HL-60 (cell line): Measurements from ENCODE around the gene INSIG1.

Source experiments
- DNase-seq, 2 experiments: peaks; one replicate each; pipeline ENCODE4 v3.0.0-alpha.2; 2010 to 2020; ENCODE audit warnings: low read depth in 1 of 2, low spot score in 1 of 2
- H3K27ac ChIP-seq: fragments of 250-450 bp; sonication (Bioruptor Pico); replicated peaks from 2 replicates; pipeline ENCODE4 v1.5.1; 2020; ENCODE audit warnings: mild to moderate bottlenecking, moderate library complexity
- H3K27me3 ChIP-seq: fragments of 250-450 bp; sonication (Bioruptor Pico); 2 replicates; pipeline ENCODE4 v1.5.1; 2021; ENCODE audit warnings: mild to moderate bottlenecking, moderate library complexity; ENCODE audit not compliant: insufficient read depth, poor library complexity, severe bottlenecking
- H3K4me3 ChIP-seq: replicated peaks from 2 replicates; pipeline ENCODE4 v1.5.1; 2011; ENCODE audit warnings: mild to moderate bottlenecking, control low read depth, low read length; ENCODE audit not compliant: insufficient read depth
- GABPA ChIP-seq: IDR thresholded peaks from 2 replicates; pipeline ENCODE4 v1.6.1; 2012; ENCODE audit warnings: low read depth
- POLR2AphosphoS5 ChIP-seq: IDR thresholded peaks from 2 replicates; pipeline ENCODE4 v1.6.1; 2012; ENCODE audit warnings: low read depth
- SPI1 ChIP-seq: IDR thresholded peaks from 2 replicates; pipeline ENCODE4 v1.6.1; 2012; ENCODE audit warnings: low read depth, mild to moderate bottlenecking, borderline replicate concordance
- TF ChIP-seq, protein P1 (sequence below): IDR thresholded peaks from 2 replicates; pipeline ENCODE4 v1.6.1; 2012; ENCODE audit warnings: low read depth; ENCODE audit not compliant: insufficient replicate concordance
- TF ChIP-seq, protein P2 (sequence below): IDR thresholded peaks from one replicate; pipeline ENCODE4 v1.5.1; 2011; ENCODE audit warnings: low read length, control low read depth, inconsistent platforms; ENCODE audit not compliant: insufficient read depth

INSIG1 gene

DNA sequence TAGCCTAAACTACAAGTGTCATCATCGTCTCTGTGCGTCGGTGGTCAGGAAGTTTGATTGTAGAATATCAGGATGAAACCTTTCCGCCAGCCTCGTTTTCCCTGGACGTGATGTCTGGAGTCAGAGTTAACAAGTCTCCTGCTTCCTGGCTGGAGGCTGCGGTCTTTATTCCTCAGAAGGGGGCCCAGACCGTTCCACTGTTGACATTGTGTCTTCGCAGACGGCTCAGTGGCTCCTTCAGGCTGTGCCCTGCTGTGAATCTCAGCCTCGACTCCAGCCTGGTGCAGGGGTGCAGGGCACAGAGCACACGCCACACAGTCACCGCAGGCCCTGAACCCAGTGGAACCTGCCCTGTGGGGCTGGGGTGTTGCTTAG is 37.2 kb upstream of the INSIG1 start:
- DNase-seq, result no peak
- no peak overlapping the region for H3K4me3 ChIP-seq
- TF ChIP-seq SPI1 (no peak), GABPA (no peak), POLR2AphosphoS5 (no peak)
- TF ChIP-seq, protein P1, sequence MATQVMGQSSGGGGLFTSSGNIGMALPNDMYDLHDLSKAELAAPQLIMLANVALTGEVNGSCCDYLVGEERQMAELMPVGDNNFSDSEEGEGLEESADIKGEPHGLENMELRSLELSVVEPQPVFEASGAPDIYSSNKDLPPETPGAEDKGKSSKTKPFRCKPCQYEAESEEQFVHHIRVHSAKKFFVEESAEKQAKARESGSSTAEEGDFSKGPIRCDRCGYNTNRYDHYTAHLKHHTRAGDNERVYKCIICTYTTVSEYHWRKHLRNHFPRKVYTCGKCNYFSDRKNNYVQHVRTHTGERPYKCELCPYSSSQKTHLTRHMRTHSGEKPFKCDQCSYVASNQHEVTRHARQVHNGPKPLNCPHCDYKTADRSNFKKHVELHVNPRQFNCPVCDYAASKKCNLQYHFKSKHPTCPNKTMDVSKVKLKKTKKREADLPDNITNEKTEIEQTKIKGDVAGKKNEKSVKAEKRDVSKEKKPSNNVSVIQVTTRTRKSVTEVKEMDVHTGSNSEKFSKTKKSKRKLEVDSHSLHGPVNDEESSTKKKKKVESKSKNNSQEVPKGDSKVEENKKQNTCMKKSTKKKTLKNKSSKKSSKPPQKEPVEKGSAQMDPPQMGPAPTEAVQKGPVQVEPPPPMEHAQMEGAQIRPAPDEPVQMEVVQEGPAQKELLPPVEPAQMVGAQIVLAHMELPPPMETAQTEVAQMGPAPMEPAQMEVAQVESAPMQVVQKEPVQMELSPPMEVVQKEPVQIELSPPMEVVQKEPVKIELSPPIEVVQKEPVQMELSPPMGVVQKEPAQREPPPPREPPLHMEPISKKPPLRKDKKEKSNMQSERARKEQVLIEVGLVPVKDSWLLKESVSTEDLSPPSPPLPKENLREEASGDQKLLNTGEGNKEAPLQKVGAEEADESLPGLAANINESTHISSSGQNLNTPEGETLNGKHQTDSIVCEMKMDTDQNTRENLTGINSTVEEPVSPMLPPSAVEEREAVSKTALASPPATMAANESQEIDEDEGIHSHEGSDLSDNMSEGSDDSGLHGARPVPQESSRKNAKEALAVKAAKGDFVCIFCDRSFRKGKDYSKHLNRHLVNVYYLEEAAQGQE, result no peak
- TF ChIP-seq, protein P2, sequence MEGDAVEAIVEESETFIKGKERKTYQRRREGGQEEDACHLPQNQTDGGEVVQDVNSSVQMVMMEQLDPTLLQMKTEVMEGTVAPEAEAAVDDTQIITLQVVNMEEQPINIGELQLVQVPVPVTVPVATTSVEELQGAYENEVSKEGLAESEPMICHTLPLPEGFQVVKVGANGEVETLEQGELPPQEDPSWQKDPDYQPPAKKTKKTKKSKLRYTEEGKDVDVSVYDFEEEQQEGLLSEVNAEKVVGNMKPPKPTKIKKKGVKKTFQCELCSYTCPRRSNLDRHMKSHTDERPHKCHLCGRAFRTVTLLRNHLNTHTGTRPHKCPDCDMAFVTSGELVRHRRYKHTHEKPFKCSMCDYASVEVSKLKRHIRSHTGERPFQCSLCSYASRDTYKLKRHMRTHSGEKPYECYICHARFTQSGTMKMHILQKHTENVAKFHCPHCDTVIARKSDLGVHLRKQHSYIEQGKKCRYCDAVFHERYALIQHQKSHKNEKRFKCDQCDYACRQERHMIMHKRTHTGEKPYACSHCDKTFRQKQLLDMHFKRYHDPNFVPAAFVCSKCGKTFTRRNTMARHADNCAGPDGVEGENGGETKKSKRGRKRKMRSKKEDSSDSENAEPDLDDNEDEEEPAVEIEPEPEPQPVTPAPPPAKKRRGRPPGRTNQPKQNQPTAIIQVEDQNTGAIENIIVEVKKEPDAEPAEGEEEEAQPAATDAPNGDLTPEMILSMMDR, result no peak
- H3K27me3 ChIP-seq, result no peaks in the 10 kb centered on the region
- no peak overlapping the region for H3K27ac ChIP-seq

DNA sequence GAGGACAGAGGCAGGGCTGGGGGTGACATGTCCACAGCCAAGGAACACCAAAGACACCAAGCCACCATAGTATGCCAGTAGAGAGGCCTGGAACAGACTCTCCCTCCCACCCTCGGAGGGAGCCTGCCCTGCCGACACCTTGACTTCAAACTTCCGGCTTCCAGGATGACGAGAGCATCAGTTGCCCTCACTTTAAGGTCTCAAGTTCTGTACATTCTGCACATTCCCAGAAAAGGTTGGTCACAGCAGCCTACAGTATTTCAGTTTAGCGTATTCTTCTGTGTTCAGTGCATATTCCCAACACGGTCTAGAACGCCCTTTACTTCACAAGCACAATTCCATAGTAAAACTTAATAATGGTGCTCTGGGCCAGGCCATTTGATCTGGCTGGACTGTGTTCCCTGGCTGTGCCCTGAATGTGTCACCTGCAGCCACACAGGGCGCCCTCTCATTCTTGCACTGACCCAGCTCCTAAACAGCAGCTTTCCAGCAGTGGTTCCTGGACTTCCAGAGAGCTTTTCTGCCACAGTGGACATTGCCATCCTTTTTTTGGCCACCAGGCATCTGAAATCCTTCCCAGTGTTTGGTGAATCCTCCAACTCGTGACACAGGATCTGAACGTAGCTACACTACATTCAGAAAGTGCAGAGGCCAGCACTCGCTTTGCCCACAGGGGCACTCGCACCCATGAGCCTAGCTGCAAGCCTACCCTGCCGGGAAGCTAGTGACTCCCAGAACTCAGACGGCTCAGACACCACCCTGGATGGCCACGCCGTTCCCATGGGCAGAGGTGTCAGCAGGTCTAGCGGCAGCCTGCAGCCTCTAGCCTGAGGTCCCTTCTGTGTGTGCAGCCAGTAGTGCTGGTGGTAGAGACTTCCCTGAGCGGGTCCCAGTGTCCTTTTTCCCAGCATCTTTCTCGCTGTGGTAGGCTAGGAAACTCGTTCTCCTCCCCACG is 36.4 kb upstream of the INSIG1 start:
- H3K4me3 ChIP-seq, result no peak overlapping the region
- TF ChIP-seq SPI1 (no peak), POLR2AphosphoS5 (no peak), GABPA (no peak)
- TF ChIP-seq, protein P1, result no peak
- TF ChIP-seq, protein P2, result no peak
- DNase-seq, result no peak
- H3K27ac ChIP-seq, result no peak overlapping the region
- no peaks in the 10 kb centered on the region for H3K27me3 ChIP-seq

DNA sequence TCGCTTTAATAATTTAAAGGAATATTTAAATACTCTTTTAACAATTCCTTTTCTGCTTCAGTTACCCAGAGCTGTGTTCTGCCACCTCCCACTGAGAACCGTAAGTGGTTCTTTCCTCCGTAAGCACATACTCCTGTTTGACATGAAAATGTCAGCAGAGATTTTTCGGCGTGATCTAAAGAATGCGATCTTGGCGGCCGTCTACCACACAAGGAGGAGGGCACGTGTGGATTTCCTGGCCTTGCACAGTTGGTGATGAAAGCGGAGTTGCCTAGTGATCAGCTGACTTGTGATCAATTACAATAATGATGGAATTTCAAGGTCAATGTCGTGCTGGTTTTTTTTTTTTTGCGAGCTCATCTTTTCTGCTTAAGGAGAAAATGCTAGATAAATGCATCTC is 35.6 kb upstream of the INSIG1 start:
- DNase-seq, result no peak
- Histone ChIP-seq H3K27ac (no peak overlapping the region), H3K27me3 (no peaks in the 10 kb centered on the region), H3K4me3 (no peak overlapping the region)
- TF ChIP-seq, protein P2, result no peak
- no peak for TF ChIP-seq POLR2AphosphoS5
- TF ChIP-seq SPI1, result no peak
- TF ChIP-seq, protein P1, result no peak
- no peak for TF ChIP-seq GABPA
